Central memory CD4-positive, alpha-beta T cell (primary cell): ENCODE measurements around the gene RFX1.
A peak's percentile ranks its signal among the peaks of the same experiment; 100 is the strongest.
"Not testable (repeated sequence)": the region's sequence is repeated elsewhere in the genome, so short reads cannot be mapped to it uniquely, and the experiment has no call there.

Experiments used
- DNase-seq: peaks from one replicate; pipeline ENCODE4 v3.0.0; 2022
- total RNA-seq, 3 experiments: gene quantifications; one replicate each; lab custom pipeline; 2026; lab: John Stamatoyannopoulos, UW

The RFX1 gene
- total RNA-seq = 13.7 to 40.1 (median 24.9) reads per million in 3 experiments

DNA sequence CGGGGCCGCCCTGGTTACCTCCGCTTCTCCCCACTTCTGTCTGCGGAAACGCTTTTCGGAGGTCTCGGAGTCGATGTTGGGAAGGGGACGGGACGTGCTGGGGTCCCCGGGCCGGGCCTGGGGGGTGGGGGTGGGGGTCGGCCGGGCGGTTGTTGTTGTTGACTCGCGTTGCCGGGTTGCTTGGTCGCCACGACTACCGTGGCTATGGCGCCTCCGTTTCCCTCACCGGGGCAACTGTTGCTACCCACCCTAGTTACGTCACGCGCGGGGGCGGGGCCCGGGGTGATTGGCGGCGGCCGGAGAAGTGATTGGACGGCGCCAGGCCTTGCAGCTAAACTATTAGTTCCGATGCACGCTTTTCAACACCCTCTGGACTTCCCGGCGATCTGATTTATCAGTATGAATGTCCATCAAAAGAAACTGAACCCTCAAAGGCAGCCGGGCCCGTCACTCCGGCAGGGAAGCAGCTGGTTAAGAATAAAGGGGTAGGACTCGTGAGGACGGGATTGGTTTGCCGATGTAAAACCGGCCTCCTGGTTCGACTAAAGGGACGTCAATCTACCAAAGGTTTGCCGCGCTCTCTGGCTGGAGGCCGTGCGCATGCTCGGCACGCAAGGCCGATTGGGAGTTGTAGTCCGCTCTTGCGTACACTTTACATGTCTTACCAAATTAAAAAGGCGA is at the start of gene RFX1:
TSS of gene RFX1 (minus strand) at position 236 of the 681 bp plus-strand sequence. CDS start 12,477 bp downstream, outside the sequence.
- DNase-seq = peak; percentile 99

DNA sequence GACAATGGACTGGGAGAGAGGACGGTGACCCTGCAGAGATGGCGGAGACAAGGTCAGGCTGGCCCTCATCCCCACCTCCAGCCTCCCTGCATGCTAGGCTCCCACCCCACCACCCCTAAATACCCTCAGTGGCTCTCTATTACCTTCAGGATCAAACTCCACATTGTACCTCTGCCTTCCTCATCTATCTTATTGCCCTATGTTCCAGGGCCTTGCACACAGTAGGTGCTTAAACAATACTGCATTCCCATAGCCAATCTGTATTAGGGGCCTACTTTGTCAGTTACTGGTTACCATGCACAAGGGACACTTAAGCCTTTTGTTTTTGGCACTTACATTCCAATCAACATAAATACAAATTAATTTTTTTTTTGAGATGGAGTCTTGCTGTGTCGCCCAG is 49.3 kb upstream of the RFX1 start:
- DNase-seq = no peak

DNA sequence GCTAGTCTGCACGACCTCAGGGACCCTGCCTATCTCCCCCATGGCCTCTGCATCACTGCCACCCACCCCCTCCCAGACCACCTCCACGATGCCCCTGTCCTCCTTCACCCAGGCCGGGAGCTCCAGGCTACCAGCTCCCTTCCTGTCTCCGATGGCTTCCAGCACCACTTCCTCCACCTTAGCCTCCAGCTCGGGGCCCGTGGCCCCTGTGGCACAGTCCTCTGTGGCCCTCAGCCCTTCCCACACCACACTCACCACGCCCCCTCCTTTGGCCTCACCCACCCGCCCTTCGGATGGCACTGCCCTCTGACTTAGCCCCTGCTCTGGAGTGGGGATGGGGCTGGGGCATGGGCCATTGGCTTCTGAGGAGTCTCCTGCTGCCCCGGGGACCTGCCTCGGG is 48.6 kb upstream of the RFX1 start:
- DNase-seq = no peak

DNA sequence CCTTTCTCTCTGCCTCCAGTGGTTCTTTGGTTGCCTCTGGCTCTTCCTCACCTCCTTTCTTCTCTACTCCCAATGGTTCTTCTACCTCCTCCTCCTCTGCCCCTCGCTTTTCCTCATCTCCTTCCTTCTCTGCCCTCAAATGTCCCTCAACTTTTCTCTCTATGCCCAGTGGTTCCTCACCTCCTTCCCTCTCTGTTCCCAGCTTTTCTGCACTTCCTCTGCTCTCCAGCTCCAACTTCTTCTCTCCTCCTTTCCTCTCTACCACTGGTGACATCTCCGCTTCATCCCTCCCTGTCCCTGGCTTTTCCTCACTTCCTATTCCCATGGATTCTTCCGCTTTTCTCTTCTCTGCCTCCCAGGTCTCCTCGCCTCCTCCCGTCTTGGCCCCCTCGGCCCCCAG is 48.0 kb upstream of the RFX1 start:
- no peak for DNase-seq

DNA sequence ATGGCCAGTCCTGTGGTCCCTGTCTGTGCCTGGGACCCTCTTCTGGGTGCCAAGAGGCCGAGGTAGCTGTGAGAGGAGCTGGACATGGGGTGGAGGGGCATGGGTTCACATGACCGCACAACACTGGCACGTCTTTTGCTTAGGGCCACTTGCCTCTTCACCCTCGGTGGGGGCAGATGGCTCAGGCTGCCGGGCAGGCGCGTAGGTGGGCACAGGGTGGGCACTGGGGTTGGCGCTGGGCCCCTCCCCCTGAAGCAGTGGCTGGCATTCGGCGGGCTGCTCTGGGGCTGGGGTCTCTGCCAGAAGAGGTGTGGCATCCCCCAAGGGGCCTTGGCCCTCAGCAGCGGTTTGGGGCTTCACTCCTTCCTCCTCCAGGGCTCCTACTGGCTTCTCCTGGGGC is 47.4 kb upstream of the RFX1 start:
- no peak for DNase-seq

DNA sequence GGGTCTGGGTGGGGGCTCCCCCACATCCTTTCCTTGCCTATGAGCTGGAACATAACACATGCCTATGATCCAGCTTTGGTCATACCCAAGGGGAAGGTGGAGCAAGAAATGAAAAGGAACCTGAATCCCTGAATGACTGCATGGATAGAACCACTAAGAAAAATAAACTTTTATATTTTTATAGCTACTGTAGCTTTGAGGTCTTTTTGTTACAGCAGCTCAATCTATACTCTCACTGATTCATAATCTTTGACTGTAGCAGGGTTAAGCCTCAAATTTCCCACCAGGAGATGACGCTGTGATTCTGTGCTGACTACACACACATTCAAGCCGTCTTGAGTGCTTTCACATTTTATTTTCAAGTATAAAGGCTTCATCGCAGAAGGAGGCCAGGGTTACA is 46.9 kb upstream of the RFX1 start:
- DNase-seq = no peak

DNA sequence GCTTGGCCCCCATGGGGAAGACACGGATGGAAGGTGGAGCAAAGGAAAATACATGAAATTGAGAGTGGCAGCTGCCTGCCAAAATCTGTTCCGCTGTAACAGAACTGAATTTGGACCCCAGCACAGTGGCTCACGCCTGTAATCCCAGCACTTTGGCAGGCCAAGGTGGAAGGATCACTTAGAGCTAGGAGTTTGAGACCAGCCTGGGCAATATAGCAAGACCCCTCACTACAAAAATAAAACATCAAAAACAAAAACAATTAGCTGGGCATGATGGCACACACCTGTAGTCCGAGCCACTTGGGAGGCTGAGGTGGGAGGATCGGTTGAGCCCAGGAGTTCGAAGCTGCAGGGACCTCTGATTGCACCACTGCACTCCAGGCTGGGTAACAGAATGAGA is 46.4 kb upstream of the RFX1 start:
- DNase-seq = no peak

DNA sequence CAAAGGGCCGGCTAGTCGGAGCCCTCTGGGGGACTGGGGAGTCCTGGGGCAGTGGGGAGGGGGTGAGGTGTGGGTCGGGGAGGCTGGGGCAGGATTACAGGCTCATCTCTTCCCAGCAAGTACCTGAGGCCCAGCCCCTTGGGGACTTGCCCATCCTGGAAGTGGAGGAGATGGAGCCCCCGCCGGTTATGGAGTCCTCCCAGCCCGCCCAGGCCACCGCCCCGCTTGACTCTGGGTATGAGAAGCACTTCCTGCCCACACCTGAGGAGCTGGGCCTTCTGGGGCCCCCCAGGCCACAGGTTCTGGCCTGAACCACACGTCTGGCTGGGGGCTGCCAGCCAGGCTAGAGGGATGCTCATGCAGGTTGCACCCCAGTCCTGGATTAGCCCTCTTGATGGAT is 45.9 kb upstream of the RFX1 start:
- no peak for DNase-seq

DNA sequence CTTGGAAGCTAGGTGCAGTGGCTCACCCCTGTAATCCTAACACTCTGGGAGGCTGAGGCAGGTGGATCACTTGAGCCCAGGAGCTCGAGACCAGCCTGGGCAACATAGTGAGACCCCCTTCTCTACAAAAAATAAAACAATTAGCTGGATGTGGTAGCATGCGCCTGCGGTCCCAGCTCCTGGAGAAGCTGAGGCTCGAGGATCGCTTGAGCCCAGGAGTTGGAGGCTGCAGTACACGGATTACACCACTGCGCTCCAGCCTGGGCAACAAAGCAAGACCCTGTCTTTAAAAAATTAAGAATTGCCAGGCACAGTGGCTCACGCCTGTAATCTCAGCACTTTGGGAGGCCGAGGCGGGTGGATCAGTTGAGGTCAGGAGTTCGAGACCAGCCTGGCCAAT is 44.8 kb upstream of the RFX1 start:
- not testable (repeated sequence) for DNase-seq

DNA sequence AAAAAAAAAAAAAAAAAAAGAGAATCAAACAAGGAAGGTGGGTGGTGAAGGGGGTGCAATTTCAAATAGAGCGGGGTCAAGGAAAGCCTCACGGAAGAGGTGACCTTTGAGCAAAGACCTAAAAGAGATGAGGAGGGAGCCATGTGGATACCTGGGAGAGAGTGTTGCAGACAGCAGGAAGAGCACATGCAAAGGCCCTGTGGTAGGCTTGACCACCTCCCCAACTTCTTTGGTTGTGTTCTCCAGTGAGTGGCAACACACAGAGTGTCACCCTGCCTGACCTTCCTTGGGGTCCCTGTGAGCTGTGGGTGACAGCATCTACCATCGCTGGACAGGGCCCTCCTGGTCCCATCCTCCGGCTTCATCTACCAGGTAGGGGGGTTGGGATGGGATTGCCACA is 44.4 kb upstream of the RFX1 start:
- no peak for DNase-seq

DNA sequence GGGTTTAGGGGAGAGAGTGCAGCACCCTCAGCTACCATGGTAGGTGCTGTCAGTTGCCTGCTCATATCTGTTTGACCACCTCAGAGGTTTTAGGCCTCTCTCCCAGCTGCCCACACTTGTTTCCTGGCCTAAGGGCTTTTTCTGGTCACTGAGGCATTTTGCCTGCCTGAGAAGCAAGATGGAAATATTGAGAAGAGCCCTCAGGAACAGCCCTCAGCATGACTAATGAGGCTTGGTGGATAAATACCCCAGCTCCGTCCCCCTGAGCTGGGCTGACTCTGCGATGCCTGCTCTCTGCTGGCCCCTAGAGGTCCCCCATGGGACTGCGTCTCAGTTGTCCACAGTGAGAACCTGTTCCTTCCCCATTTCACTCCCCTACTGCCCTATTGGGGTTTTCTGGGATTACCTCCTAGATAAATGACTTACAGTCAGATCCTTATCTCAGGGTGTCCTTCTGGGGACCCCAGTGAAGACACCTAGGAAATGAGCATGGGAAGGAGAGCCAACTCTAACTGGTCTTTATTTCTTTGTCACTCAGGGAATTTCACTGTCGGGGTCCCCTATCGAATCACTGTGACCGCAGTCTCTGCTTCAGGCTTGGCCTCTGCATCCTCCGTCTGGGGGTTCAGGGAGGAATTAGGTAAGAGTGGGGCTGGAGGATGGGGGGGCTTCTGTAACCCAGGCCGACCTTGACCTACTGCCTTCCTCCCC is 42.5 kb upstream of the RFX1 start:
- DNase-seq = peak; percentile 61

DNA sequence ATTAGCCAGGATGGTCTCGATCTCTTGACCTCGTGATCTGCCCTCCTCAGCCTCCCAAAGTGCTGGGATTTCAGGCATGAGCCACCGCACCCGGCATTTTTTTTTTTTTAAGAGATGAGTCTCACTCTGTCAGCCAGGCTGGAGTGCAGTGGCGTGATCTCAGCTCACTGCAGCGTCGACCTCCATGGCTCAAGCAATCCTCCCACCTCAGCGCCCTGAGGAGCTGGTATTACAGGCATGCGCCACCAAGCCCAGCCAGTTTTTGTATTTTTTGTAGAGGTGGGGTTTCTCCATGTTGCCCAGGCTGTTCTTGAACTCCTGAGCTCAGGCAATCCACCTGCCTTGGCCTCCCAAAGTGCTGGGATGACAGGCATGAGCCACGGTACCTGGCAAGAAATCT is 41.7 kb upstream of the RFX1 start:
- DNase-seq = not testable (repeated sequence)

DNA sequence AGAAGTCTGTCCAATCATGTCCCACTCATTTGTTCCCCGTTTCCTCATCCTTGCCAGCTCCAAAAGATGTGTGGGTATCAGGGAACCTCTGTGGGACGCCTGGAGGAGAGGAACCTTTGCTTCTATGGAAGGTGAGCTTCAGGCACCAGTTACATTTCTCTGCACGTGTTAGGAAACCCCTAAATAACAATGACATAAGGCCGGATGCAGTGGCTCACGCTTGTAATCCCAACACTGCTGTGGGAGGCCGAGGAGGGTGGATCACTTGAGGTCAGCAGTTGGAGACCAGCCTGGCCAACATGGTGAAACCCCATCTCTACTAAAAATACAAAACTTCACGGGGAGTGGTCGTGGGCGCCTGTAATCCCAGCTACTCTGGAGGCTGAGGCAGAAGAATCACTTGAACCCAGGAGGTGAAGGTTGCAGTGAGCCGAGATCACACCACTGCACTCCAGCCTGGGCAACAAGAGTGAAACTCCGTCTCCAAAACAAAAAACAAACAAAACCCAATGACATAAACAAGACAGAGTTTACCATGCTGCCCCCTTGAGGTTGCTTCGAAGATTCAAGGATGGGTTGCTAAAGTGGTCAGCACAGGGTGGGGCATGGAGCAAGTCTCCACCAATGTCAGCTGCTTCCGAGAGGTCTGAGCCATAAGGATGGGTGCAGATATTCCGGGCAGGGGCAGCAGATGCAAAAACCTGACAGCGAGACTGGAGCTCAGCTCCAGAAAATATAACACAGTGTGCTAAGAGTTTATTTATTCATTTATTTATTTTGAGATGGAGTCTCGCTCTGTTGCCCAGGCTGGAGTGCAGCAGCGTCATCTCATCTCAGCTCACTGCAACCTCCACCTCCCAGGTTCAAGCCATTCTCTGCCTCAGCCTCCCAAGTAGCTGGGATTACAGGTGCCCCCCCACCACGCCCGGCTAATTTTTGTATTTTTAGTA is 36.8 kb upstream of the RFX1 start:
- DNase-seq = peak; percentile 47

DNA sequence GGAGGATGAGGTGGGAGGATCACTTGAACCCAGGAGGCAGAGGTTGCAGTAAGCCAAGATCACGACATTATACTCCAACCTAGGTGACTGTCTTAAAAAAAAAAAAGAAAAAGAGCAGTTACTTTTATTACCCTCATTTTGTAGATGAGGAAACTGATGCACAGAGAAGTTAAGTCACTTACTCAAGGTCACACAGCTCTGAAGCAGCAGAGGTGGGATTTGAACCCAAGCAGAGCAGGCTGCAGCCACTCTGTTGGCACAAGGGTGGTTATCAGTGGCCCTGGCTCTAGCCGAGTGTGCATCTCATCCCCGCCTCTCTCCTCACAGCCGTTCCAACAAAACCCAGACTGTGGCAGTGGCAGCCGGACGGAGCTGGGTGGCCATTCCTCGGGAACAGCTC is 33.1 kb upstream of the RFX1 start:
- no peak for DNase-seq

DNA sequence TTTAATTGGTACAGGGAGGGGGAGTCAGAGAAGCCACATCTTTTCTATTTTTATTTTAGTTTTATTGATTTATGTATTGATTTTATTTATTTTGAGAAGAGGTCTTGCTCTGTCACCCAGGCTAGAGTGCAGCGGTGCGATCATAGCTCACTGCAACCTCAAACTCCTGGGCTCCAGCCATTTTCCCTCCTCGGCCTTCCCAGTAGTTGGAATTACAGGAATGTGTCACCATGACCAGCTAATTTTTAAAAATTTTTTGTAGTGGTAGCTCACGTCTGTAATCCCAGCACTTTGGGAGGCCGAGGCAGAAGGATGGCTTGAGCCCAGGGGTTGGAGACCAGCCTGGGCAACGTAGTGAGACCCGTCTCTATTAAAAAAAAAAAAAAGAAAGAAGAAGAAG is 29.6 kb upstream of the RFX1 start:
- DNase-seq = no peak

DNA sequence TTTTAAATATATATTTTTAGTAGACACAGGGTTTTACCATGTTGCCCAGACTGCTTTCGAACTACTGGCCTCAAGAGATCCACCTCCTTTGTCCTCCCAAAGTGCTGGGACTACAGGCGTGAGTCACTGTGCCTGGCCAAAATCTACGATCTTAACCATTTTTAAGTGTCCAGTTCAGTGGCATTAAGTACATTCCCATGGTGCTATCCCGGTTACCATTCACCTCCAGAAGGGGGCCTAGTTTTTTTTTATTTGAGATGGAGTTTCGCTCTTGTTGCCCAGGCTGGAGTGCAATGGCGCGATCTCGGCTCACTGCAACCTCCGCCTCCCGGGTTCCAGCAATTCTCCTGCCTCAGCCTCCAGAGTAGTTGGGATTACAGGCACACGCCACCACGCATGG is 29.0 kb upstream of the RFX1 start:
- DNase-seq = not testable (repeated sequence)

DNA sequence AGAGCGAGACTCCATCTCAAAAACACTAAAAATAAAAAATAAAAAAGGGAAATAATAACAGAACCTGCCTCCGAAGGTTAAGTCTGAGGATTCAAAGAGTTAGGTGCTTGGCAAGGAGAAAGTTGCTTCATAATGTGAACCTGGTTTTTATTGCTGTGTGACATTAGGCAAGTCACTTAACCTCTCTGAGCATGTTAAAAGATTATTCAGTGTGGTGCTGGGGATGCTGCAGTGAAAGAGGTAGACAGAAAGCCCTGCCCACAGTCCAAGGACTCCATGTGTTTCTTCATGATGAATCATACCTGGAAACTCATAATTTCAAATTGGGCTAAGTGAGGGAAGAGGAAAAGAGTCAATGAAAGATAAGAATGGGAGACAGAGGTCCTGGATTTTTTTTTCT is 27.8 kb upstream of the RFX1 start:
- DNase-seq = no peak

DNA sequence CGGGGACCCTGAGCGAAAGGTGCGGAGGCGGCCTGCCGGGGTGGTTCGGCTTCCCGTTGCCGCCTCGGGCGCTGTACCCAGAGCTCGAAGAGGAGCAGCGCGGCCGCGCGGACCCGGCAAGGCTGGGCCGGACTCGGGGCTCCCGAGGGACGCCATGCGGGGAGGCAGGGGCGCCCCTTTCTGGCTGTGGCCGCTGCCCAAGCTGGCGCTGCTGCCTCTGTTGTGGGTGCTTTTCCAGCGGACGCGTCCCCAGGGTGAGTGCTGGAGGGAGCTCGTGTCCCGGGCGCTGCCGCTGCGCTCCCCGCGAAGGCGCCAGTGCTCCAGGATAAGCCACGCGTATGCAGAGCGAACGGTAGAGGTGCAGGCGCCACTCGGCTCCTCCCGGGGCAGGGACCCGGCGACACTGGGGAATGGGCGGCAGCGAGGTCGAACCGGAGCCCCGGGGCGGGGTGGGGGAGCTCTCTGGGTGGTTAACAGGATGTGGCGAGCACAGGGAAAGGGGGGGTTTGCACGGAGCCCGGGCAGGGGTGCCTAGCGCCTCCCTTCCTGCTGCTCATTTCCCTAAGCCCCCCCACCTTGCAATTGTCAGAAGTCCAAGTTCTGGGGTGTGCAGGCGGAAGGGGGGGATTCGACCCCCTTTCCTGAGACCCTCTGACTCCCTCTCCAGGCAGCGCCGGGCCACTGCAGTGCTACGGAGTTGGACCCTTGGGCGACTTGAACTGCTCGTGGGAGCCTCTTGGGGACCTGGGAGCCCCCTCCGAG is 25.8 kb upstream of the RFX1 start, which contains the start of gene IL27RA:
TSS of gene IL27RA (plus strand) at position 44 of the 762 bp plus-strand sequence. CDS start at position 155, 111 bp downstream.
- peak; percentile 84 for DNase-seq

DNA sequence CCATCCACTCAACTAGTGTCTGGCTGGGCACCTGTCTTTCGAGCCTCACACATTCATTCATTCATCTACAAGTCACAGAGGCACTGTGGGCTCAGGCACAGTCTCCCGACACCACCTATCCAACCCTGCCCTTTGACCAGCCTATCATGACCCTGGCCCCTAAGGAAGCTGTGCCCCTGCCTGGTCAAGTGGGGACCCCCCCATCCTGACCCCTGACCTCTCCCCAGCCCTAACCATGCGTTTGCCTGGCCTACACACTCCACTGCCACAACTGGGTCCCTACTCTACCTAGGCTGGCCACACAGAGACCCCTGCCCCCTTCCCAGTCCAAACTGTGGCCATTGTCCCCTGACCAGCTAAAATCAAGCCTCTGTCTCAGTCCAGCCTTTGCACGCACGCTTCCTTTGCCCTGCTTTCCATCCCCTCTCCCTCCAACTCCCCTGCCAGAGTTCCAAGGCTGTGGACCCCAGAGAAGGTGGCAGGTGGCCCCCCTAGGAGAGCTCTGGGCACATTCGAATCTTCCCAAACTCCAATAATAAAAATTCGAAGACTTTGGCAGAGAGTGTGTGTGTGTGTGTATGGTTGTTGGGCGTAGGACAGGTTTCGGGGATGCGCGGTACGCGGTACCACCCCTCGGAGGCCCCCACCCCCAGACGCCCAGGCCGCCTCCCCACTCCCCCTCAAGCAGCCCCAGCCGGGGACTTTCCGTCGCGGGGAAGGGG is 25.0 kb upstream of the RFX1 start:
- DNase-seq = peak; percentile 83

DNA sequence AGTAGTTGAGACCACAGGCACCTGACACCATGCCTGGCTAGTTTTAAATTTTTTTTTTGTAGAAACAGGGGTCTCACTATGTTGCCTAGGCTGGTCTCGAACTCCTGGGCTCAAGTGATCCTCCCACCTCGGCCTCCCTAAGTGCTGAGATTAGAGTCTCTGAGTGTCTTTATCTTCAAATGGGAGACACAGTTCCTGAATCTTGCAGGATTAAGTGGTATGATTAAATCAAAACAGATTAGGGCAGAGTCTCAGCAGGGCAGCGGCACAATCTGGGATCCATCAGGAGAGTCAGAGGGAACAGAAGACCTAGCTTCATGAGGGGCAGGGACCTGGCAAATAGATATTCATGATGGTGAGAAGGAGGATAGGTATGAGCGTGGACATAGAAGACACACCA is 22.8 kb upstream of the RFX1 start:
- DNase-seq = no peak

DNA sequence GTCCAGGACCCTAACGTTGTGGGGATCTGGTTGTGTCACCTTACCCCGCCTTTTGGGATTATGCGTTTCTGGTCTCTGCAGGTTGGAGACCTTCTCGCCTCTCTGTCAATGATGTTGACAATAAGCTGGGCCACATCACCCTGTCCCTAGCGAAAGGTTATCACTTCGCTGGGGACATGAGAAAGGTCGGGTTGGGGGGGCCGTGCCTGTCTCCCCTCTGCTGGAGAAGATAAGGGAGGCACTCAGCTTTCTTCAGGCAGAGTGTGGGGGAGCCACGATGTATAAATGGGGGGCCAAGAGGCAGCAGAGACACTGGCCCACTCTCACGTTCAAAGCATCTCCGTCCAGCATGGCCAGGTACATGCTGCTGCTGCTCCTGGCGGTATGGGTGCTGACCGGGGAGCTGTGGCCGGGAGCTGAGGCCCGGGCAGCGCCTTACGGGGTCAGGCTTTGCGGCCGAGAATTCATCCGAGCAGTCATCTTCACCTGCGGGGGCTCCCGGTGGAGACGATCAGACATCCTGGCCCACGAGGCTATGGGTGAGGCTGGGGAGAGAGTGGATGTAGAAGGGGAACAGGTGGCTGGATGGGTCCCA is 21.8 kb upstream of the RFX1 start, which contains the start of gene RLN3:
TSS of gene RLN3 (plus strand) at position 293 of the 595 bp plus-strand sequence. CDS start at position 350, 57 bp downstream.
- no peak for DNase-seq
